Measurements from ENCODE around the gene ZNF763.
"Not testable (repeated sequence)": the region's sequence is repeated elsewhere in the genome, so short reads cannot be mapped to it uniquely, and the experiment has no call there.

ZNF763 gene

DNA sequence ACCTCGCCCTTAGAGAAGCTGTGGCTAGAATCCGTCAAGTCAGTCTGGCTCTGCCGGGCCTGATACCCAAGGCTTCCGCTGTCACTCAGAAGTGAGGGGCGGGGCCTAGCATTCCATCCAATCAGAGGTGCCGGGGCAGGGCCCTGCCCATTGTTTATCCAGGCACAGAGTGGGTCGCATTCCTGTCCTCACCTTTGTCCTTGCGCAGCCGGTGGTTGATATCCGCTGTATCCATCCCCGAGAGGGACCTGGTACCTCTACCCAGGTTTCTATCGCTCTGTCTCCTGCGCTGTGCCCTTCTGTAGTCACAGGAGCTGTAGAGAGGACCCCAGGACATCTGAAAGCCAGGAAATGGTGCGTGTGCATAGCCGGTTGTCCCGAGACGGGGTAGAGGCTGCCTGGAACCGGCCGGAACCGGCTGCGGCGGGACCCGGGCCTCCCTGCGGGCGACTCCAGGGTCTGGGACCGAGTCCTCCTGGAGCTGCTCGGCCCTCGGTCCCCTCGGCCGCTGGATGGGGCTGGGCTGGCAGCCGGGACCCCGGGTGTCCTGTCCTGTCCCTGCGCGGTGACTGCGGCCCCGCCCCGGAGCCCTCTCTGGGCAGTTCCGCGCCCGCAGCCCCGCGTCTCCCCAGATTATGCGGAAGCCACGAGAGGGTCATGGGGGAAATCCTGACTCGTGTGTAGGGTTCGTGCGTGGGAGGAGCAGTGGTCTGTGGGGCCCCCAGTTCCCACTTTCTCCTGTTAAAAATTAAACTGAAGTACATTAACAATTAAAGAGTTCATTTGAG is at the start of gene ZNF763:
Gene ZNF763, plus strand, starts transcription at position 183 of the 788 bp plus-strand sequence. Its CDS starts 169 bp downstream, at position 352.
- peak; percentile 73 for DNase-seq

- no peak for DNase-seq
Measured at GRCh38 chr19:11921852-11922495, 42.9 kb upstream of the ZNF763 start.

GRCh38 chr19:11924886-11925650 is 39.8 kb upstream of the ZNF763 start, which contains the start of gene ZNF700:
Gene ZNF700 (plus strand): TSS chr19:11925107. CDS start chr19:11925211, 104 bp downstream.
- DNase-seq = peak; percentile 95

DNA sequence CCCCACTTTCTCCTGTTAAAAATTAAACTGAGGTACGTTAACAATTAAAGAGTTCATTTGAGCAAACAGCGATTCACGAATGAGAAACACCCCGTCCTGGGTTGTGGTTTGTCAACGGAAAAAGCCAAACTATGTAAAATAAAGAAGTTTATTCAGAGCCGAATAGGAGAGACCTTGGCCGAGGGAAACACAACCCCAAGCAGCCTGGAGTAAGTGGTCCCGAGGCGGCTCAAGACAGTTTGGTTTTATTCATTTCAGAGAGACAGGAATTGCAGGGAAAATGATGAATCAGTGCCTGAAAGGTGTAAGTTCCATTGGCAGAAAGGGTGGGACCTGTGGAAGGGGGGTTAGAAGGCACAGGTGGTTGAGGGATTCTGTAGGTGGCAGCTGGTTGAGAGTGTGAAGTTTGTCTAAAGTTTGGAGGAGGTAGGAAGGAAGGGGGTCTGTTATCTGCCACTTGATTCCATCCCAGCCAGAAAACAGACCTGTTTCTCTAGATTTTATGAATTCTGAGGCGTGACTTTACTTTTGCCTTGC is 39.1 kb upstream of the ZNF763 start:
- DNase-seq = peak; percentile 9

GRCh38 chr19:11927227-11927626 is 37.6 kb upstream of the ZNF763 start:
- DNase-seq = no peak

DNA sequence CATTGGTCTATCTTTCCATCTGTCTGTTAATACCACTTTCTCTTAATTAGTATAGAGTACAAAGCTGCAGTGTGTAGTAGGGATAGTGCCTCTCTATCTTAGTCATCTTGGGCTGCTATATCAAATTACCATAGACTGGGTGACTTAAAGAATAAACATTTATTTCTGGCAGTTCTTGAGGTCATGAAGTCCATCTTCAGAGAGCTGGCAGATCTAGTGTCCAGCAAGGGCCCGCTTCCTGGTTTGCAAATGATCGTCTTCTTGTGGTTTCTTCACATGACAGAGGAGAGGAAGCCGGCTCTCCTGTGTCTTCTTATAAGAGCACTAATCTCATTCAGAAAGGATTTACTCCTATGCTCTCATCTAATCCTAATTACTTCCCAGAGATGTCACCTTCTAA is 33.8 kb upstream of the ZNF763 start:
- no peak for DNase-seq

DNA sequence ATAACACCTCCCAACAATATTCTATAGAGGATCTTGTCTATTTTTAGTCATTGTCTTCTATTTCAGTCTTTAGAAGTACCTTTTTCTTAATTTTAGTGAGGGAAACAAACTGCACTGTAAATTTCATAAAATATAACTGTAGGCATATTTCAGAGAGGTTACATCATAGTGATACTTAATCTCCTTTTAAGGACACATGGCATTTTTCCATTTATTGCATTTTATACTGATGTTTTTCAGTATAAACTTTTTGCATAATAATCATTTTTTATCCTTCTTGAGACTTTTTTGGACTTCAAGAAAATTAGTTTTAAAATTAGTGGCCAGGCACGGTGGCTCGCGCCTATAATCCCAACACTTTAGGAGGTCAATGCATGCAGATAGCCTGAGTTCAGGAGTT is 33.3 kb upstream of the ZNF763 start:
- no peak for DNase-seq

DNA sequence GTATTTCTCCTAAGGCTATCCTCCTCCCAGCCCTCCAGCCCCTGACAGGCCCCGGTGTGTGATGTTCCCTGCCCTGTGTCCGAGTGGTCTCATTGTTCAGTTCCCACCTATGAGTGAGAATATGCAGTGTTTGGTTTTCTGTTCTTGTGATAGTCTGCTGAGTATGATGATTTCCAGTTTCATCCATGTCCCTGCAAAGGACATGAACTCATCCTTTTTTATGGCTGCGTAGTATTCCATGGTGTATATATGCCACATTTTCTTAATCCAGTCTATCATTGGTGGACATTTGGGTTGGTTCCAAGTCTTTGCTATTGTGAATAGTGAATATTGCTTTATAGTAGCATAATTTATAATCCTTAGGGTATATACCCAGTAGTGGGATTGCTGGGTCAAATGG is 29.0 kb upstream of the ZNF763 start:
- not testable (repeated sequence) for DNase-seq

DNA sequence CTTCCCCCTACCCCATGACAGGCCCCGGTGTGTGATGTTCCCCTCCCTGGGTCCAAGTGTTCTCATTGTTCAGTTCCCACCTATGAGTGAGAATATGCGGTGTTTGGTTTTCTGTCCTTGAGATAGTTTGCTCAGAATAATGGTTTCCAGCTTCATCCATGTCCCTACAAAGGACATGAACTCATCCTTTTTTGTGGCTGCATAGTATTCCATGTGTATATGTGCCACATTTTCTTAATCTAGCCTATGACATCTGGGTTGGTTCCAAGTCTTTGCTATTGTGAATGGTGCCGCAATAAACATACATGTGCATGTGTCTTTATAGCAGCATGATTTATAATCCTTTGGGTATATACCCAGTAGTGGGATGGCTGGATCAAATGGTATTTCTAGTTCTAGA is 26.5 kb upstream of the ZNF763 start:
- not testable (repeated sequence) for DNase-seq

- DNase-seq = not testable (repeated sequence)
Measured at GRCh38 chr19:11941361-11941887, 23.4 kb upstream of the ZNF763 start.

DNA sequence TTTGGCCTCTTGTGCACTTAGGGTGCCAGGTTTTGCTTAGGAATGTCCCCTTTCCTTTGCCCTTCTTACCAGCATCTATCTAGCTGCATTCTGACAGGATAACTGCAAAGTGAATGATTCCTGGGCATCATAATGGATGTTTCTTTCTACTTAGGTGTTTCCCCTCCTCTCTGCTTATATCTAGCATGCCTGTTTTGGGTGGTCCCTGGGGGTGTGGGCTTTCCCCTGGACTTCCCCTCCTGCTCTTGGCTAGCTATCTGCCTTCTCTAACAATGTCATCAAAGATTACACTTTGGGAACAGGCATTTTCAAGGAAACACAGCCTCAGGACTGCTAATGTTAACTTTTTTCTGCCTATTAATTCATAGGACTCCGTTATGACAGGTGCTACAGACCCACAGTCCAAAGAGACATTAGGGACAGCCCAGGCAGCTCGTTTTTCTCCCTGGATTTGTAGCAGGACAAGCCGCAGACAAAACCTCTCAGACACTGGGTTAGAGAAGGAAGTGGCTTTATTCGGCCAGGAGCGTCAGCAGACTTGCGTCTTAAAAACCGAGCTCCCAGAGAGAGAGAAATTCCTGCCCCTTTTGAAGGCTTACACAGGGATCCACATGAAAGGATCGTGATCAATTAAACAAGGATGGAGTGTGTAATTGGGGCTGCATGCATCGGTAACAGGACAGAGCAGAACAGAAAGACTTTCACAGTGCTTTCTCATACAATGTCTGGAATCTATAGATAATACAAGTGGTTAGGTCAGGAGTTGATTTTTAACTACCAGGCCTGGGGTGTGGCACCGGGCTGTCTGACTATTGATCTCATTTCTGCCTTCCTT is 22.6 kb upstream of the ZNF763 start:
- no peak for DNase-seq

GRCh38 chr19:11942843-11943108 is 22.1 kb upstream of the ZNF763 start:
- DNase-seq = no peak

- DNase-seq = no peak
Measured at GRCh38 chr19:11944656-11945055, 20.2 kb upstream of the ZNF763 start.

GRCh38 chr19:11948646-11949045 is 16.2 kb upstream of the ZNF763 start:
- no peak for DNase-seq

DNA sequence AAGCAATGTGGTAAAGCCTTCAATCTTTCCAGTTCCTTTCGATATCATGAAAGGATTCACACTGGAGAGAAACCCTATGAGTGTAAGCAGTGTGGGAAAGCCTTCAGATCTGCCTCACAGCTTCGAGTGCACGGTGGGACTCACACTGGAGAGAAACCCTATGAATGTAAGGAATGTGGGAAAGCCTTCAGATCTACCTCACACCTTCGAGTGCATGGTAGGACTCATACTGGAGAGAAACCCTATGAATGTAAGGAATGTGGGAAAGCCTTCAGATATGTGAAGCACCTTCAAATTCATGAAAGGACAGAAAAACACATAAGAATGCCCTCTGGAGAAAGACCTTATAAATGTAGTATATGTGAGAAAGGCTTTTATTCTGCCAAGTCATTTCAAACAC is 15.6 kb upstream of the ZNF763 start:
- DNase-seq = no peak

DNA sequence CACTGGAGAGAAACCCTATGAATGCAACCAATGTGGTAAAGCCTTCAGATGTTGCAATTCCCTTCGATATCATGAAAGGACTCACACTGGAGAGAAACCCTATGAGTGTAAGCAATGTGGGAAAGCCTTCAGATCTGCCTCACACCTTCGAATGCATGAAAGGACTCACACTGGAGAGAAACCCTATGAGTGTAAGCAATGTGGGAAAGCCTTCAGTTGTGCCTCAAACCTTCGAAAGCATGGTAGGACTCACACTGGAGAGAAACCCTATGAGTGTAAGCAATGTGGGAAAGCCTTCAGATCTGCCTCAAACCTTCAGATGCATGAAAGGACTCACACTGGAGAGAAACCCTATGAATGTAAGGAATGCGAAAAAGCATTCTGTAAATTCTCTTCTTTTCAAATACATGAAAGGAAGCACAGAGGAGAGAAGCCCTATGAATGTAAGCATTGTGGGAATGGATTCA is 15.2 kb upstream of the ZNF763 start:
- not testable (repeated sequence) for DNase-seq

GRCh38 chr19:11950312-11950711 is 14.5 kb upstream of the ZNF763 start:
- DNase-seq = no peak

GRCh38 chr19:11963566-11964355 is 1.1 kb upstream of the ZNF763 start:
- DNase-seq = peak; percentile 3

DNA sequence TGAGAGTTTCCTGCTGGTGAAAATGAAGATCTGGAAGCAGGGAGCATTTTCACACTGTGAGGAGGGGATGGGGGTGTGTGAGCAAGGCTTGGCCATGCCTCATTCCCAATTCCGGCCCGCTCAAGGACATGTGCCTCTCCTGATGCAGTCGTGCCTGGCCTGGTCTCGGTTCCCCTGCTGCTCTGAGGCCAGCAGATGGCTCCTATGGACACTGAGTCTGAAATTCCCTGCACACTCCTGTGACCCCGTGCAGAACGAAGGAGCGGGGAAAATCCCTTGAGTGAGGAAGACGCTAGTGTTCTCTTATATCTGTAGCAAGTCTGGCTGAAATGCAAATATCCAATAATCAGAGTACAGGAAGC is 363 bp upstream of the ZNF763 start:
- peak; percentile 50 for DNase-seq

DNA sequence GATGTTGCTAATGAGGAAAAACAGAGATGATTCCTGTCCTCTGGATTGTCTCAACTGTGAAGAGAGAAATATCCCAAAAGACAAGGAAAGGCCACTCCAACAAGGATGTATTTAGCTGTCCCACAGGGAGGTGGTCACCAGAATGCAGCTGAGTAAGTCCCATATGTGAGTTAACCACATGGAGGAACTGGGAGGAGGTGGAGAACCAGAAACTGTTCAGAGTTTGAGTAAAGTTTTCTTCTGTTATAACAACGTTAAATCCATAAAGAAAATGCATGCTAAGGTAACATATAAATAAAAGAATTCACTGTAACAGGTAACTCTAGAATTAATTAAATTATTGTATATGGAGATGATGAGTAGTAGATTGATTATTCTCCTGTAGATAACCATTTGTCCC is 5.3 kb downstream of the ZNF763 start:
- DNase-seq = no peak

DNA sequence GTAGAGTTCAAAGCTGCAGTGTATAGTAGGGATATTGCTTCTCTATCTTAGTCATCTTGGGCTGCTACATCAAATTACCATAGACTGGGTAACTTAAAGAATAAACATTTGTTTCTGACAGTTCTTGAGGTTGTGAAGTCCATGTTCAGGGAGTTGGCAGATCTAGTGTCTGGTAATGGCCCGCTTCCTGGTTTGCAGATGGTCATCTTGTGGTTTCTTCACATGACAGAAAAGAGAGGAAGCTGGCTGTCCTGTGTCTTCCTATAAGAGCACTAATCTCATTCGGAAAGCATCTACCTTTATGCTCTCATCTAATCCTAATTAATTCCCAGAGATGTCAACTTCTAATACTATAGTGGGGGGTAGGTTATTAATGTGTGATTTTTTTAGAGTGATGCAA is 6.2 kb downstream of the ZNF763 start:
- no peak for DNase-seq
